Mesothelial cell of epicardium (in vitro differentiated cells): Measurements from ENCODE around the gene SKAP1. TPM values are rescaled to one million over a fixed set of nuclear protein-coding genes. Genes with fewer than 3 reads are reported as not detected.
"Not testable (repeated sequence)": the region's sequence is repeated elsewhere in the genome, so short reads cannot be mapped to it uniquely, and the experiment has no call there.

Experiments
- DNase-seq, 2 experiments: peaks; one replicate each; pipeline ENCODE4 v3.0.0; 2021; ENCODE audit warnings: low spot score in 2 of 2; ENCODE audit not compliant: unreplicated experiment in 2 of 2
- H3K27ac Mint-ChIP-seq: 2 replicates; pipeline ENCODE4 v1.8.0; 2021; ENCODE audit warnings: mixed read lengths
- H3K27me3 Mint-ChIP-seq: 2 replicates; pipeline ENCODE4 v1.8.0; 2021; ENCODE audit warnings: low read depth, mixed read lengths
- H3K36me3 Mint-ChIP-seq: 2 replicates; pipeline ENCODE4 v1.8.0; 2021; ENCODE audit warnings: mixed read lengths
- H3K4me1 Mint-ChIP-seq: 2 replicates; pipeline ENCODE4 v1.8.0; 2021; ENCODE audit warnings: mixed read lengths
- H3K4me3 Mint-ChIP-seq: 2 replicates; pipeline ENCODE4 v1.8.0; 2021; ENCODE audit warnings: mild to moderate bottlenecking, moderate library complexity, mixed read lengths
- H3K9me3 Mint-ChIP-seq: 2 replicates; pipeline ENCODE4 v1.8.0; 2021; ENCODE audit warnings: mixed read lengths
- CTCF ChIP-seq: fragments of 200-600 bp; sonication (generic); IDR thresholded peaks from one replicate; pipeline ENCODE4 v1.5.0; 2021; ENCODE audit warnings: antibody characterized with exemption; ENCODE audit not compliant: unreplicated experiment
- total RNA-seq: library from RNA; stranded (reverse); gene quantifications from 3 replicates; pipeline ENCODE4 v1.2.1, GENCODE V29; 2021

SKAP1 gene
- total RNA-seq, 1 donor from 2014 or later, result 3.4 TPM

- Mint-ChIP-seq H3K36me3 (no peaks in the 10 kb centered on the region), H3K4me3 (no peak overlapping the region), H3K9me3 (no peaks in the 10 kb centered on the region), H3K4me1 (peaks cover 49% of the 10 kb centered on the region), H3K27ac (no peak overlapping the region), H3K27me3 (no peaks in the 10 kb centered on the region)
- TF ChIP-seq CTCF, result no peak
- DNase-seq, result no peak
Measured at GRCh38 chr17:48246612-48247011, 183.4 kb downstream of the SKAP1 start.

- not testable (repeated sequence) for H3K36me3 Mint-ChIP-seq, H3K9me3 Mint-ChIP-seq, H3K27ac Mint-ChIP-seq, H3K27me3 Mint-ChIP-seq, DNase-seq, H3K4me3 Mint-ChIP-seq
- peaks cover 55% of the 10 kb centered on the region for H3K4me1 Mint-ChIP-seq
Measured at GRCh38 chr17:48245465-48246033, 184.5 kb downstream of the SKAP1 start.

DNA sequence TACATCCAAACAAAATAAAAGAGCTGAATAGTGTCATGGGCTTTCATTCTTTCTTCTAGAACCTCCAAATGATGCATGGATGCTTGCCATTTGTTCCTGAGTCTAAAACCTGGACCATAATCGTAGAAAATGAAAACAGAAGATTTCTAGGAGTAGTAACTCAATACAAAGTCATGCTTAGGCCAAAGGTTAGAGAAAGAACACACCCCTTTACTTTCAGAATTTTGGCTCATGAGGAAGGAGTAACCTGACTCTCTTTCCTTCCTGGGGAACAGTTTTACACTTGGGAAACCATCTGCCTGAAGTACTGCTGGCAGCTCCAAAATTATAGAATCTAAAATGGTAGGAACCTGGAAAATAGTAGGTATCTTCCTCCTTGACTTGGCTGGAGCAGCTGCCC is 185.2 kb downstream of the SKAP1 start:
- TF ChIP-seq CTCF, result no peak
- no peak for DNase-seq
- H3K9me3 Mint-ChIP-seq, result no peaks in the 10 kb centered on the region
- no peak overlapping the region for H3K4me3 Mint-ChIP-seq
- H3K27ac Mint-ChIP-seq, result no peak overlapping the region
- peaks cover 62% of the 10 kb centered on the region for H3K4me1 Mint-ChIP-seq
- H3K36me3 Mint-ChIP-seq, result no peaks in the 10 kb centered on the region
- H3K27me3 Mint-ChIP-seq, result no peaks in the 10 kb centered on the region

DNA sequence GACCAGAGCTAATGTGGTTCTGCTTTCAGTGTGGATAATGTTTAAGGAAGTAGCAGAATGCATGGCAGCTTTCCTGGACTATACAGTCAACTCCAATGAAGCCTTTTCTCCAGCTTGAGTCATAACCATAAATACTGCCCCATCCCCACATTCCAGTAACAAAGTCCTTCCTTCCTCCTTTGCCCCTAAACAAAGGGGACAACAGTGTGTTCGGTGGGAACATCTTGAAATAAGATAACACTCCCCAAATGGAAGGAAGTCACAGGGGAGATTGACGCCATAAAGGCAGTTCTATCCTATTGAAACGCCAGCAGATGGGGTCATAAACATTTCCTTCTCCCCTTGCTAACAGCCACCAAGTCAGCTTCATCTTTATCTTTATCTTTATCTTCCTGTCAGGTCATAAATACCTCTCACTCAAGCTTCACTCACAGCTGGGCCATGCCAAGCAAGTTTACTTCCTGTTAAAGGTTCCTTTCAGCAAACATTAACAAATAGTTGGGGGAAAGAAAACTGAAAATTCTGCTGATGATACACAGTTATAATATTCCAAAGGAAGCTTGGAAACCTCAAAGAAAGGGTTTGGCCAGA is 185.8 kb downstream of the SKAP1 start:
- Mint-ChIP-seq H3K27ac (peak overlapping the region; percentile 67), H3K4me3 (no peak overlapping the region), H3K27me3 (no peaks in the 10 kb centered on the region), H3K9me3 (no peaks in the 10 kb centered on the region), H3K36me3 (no peaks in the 10 kb centered on the region), H3K4me1 (peaks cover 68% of the 10 kb centered on the region)
- no peak for TF ChIP-seq CTCF
- DNase-seq, result no peak

DNA sequence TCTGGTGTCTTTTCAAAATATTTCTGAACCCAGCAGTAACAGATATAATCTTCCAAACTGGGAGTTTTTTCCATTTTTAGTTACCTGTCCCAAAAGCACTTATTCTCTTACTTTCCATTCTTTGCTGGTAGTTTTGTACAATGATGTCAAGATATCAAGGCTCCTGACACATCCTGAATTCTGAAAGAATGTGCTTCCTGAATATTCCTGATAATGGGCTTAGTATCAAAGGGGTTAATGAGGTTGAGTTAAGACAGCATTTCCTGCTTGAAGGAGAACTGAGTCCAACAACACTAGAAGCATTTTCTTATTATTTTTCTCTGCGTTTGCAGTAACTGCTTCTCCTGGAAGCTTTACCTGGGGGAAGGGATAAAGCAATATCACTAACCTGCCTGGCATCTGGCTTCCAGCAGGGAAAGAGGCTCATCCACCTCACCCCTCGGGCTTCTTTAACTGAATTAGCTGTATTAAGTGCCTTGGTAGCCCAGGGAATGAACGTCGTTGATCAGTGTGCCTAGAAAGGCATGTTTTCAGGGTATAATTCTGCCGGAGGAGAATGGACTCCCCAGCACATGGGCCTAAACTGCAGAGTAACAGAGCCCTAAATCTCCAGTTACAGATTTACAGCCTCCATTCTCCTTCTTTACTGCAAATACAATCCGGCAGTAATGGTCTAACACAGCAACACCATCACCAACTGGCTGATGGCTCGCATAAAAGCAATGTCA is 188.1 kb downstream of the SKAP1 start:
- H3K4me3 Mint-ChIP-seq, result no peak overlapping the region

More for the DNA sequence above, 188.1 kb downstream of the SKAP1 start:
- Mint-ChIP-seq H3K36me3 (no peaks in the 10 kb centered on the region), H3K27me3 (no peaks in the 10 kb centered on the region), H3K4me1 (peaks cover 76% of the 10 kb centered on the region), H3K27ac (peak overlapping the region; percentile 97), H3K9me3 (no peaks in the 10 kb centered on the region)
- no peak for TF ChIP-seq CTCF
- DNase-seq, result no peak
